Activated CD8-positive, alpha-beta memory T cell treated with anti-CD3 and anti-CD28 coated beads for 36 hours (primary cell): ENCODE results near the gene PPP2R2B. TPM values are rescaled to one million over a fixed set of nuclear protein-coding genes. Genes with fewer than 3 reads are reported as not detected.

Source experiments
- CTCF ChIA-PET: fragments of 350-600 bp; sonication (Branson Sonifier 250); formaldehyde crosslinking; loops from one replicate; lab custom pipeline; 2021; ENCODE audit warnings: antibody characterized with exemption; lab: Charles Lee
- POLR2A ChIA-PET: fragments of 350-600 bp; sonication (Branson Sonifier 250); formaldehyde crosslinking; loops from one replicate; lab custom pipeline; 2021; ENCODE audit warnings: antibody characterized with exemption; lab: Charles Lee
- total RNA-seq, 2 experiments: library from RNA; stranded (reverse); gene quantifications; one replicate each; pipeline ENCODE4 v1.2.3, GENCODE V29; 2021

The PPP2R2B gene
- total RNA-seq, 2 experiments from 2014 or later = 1.9 to 2.1 TPM

GRCh38 chr5:146722361-146722779, 156.2 kb downstream of the PPP2R2B start:
- CTCF ChIA-PET = no interaction called here
- POLR2A ChIA-PET = no interaction called here

- ChIA-PET CTCF (no interaction called here), POLR2A (no interaction called here)
These were observed 157.3 kb downstream of the PPP2R2B start for GRCh38 chr5:146721073-146721815.

- CTCF ChIA-PET = interaction anchor here (1.5 kb wide), 1 partner anchor 246 kb away, joined by 3 read pairs; no protein-coding TSS in a partner anchor
These were observed 158.4 kb downstream of the PPP2R2B start for GRCh38 chr5:146720107-146720506.

GRCh38 chr5:146719179-146719578, 159.4 kb downstream of the PPP2R2B start:
- CTCF ChIA-PET = interaction anchor here (0.9 to 1.5 kb wide), 2 partner anchors 19 to 246 kb away, joined by 3 read pairs; no protein-coding TSS in a partner anchor
- POLR2A ChIA-PET = no interaction called here

More at GRCh38 chr5:146720107-146720506, 158.4 kb downstream of the PPP2R2B start:
- POLR2A ChIA-PET = no interaction called here

- POLR2A ChIA-PET = no interaction called here
These were observed 159.9 kb downstream of the PPP2R2B start for GRCh38 chr5:146718609-146719008.

GRCh38 chr5:146717951-146718350, 160.6 kb downstream of the PPP2R2B start:
- ChIA-PET POLR2A (no interaction called here), CTCF (no interaction called here)

More at GRCh38 chr5:146718609-146719008, 159.9 kb downstream of the PPP2R2B start:
- CTCF ChIA-PET = interaction anchor here (0.9 to 1.5 kb wide), 2 partner anchors 20 to 247 kb away, joined by 3 read pairs; no protein-coding TSS in a partner anchor

- ChIA-PET CTCF (no interaction called here), POLR2A (no interaction called here)
These were observed 161.9 kb downstream of the PPP2R2B start for GRCh38 chr5:146716636-146717035.

GRCh38 chr5:146710348-146710747, 168.2 kb downstream of the PPP2R2B start:
- POLR2A ChIA-PET = no interaction called here
- CTCF ChIA-PET = no interaction called here

- POLR2A ChIA-PET = no interaction called here
- CTCF ChIA-PET = no interaction called here
These were observed 171.2 kb downstream of the PPP2R2B start for GRCh38 chr5:146707316-146707715.

GRCh38 chr5:146706321-146706972, 172.1 kb downstream of the PPP2R2B start:
- CTCF ChIA-PET = interaction anchor here (1.0 kb wide), 1 partner anchor 146 kb away, joined by 3 read pairs; no protein-coding TSS in a partner anchor
- POLR2A ChIA-PET = no interaction called here

- POLR2A ChIA-PET = no interaction called here
These were observed 173.4 kb downstream of the PPP2R2B start for GRCh38 chr5:146704949-146705665.

GRCh38 chr5:146703899-146704298, 174.7 kb downstream of the PPP2R2B start:
- ChIA-PET CTCF (interaction anchor here (0.7 kb wide), 1 partner anchor 11 kb away, joined by 4 read pairs; no protein-coding TSS in a partner anchor), POLR2A (no interaction called here)

More at GRCh38 chr5:146704949-146705665, 173.4 kb downstream of the PPP2R2B start:
- CTCF ChIA-PET = no interaction called here

GRCh38 chr5:146703499-146703898, 175.1 kb downstream of the PPP2R2B start:
- POLR2A ChIA-PET = no interaction called here

GRCh38 chr5:146699664-146700418, 178.7 kb downstream of the PPP2R2B start:
- CTCF ChIA-PET = interaction anchor here (0.5 to 0.6 kb wide), 2 partner anchors 89 to 143 kb away, joined by 3 to 6 read pairs; no protein-coding TSS in a partner anchor
- POLR2A ChIA-PET = no interaction called here

More at GRCh38 chr5:146703499-146703898, 175.1 kb downstream of the PPP2R2B start:
- CTCF ChIA-PET = interaction anchor here (0.7 kb wide), 1 partner anchor 11 kb away, joined by 4 read pairs; no protein-coding TSS in a partner anchor

GRCh38 chr5:146699138-146699537, 179.4 kb downstream of the PPP2R2B start:
- POLR2A ChIA-PET = no interaction called here
- CTCF ChIA-PET = interaction anchor here (0.6 kb wide), 1 partner anchor 90 kb away, joined by 3 read pairs; no protein-coding TSS in a partner anchor

GRCh38 chr5:146698651-146699050, 179.9 kb downstream of the PPP2R2B start:
- CTCF ChIA-PET = no interaction called here

GRCh38 chr5:146697211-146697610, 181.3 kb downstream of the PPP2R2B start:
- CTCF ChIA-PET = no interaction called here
- POLR2A ChIA-PET = no interaction called here

More at GRCh38 chr5:146698651-146699050, 179.9 kb downstream of the PPP2R2B start:
- POLR2A ChIA-PET = no interaction called here

- ChIA-PET CTCF (no interaction called here), POLR2A (no interaction called here)
These were observed 182.9 kb downstream of the PPP2R2B start for GRCh38 chr5:146695646-146696045.
